ENCODE results near the gene CLP1.
"Not testable (repeated sequence)": the region's sequence is repeated elsewhere in the genome, so short reads cannot be mapped to it uniquely, and the experiment has no call there.

Gene CLP1

GRCh38 chr11:57667117-57667735, 9.7 kb downstream of the CLP1 start:
- DNase-seq: peak; percentile 93

- DNase-seq: peak; percentile 99
Observed at GRCh38 chr11:57667736-57668433, 10.3 kb downstream of the CLP1 start, which contains the start of gene ZDHHC5. Gene ZDHHC5, plus strand, starts transcription at chr11:57668114. Its CDS starts 4,977 bp downstream, at chr11:57673091.

GRCh38 chr11:57668434-57668782, 10.8 kb downstream of the CLP1 start:
- peak; percentile 40 for DNase-seq

- DNase-seq: no peak
Observed at GRCh38 chr11:57674251-57674650, 16.7 kb downstream of the CLP1 start.

GRCh38 chr11:57675176-57675941, 17.8 kb downstream of the CLP1 start:
- no peak for DNase-seq

- DNase-seq: no peak
Observed at GRCh38 chr11:57679396-57679795, 21.8 kb downstream of the CLP1 start.

GRCh38 chr11:57680552-57680874, 23.0 kb downstream of the CLP1 start:
- no peak for DNase-seq

GRCh38 chr11:57681168-57681567, 23.6 kb downstream of the CLP1 start:
- DNase-seq: no peak

- DNase-seq: not testable (repeated sequence)
Observed at GRCh38 chr11:57690474-57690873, 32.9 kb downstream of the CLP1 start.

- no peak for DNase-seq
Observed at GRCh38 chr11:57698843-57699365, 41.3 kb downstream of the CLP1 start.

- DNase-seq: no peak
Observed at GRCh38 chr11:57699813-57700212, 42.3 kb downstream of the CLP1 start.

- DNase-seq: no peak
Observed at GRCh38 chr11:57700425-57700824, 42.9 kb downstream of the CLP1 start.

GRCh38 chr11:57703341-57703740, 45.8 kb downstream of the CLP1 start:
- no peak for DNase-seq

- DNase-seq: no peak
Observed at GRCh38 chr11:57704932-57705331, 47.4 kb downstream of the CLP1 start.

GRCh38 chr11:57705432-57705831, 47.9 kb downstream of the CLP1 start:
- DNase-seq: not testable (repeated sequence)

GRCh38 chr11:57709802-57710367, 52.3 kb downstream of the CLP1 start:
- no peak for DNase-seq

All from stimulated activated naive CD4-positive, alpha-beta T cell treated with Interleukin-2 at 50 U/mL for 16 hours (primary cell).